ENCODE measurements around the gene GOSR1.

DNA sequence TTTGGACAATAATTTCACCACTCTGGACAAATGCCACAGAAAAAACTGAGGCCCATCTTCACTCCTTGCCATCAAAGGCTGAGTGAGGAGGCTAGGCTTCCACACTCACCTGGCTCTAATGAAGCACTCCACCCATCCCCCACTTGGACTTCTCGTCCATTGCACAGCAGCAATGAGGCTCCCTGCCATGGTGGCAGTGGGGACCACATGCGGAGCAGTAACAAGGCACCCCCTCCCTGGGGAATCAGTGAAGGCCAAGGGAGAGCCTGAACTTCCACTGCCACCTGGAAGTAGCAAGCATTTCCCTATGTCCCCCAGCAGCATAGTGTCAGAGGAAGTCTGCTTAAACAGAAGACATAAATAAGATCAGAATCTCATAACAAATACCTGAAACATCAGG lies 2.0 kb upstream of the GOSR1 start:
- TF ChIP-seq CTCF (IDR thresholded peaks at IDR 0.05) = no peak
- no peak for TF ChIP-seq POLR2A (IDR thresholded peaks at IDR 0.05)
